Measurements from ENCODE around the gene MAMDC4.

The MAMDC4 gene

GRCh38 chr9:136890661-136891060 is 38.5 kb downstream of the MAMDC4 start:
- DNase-seq (ENCODE audit: low read depth), result no peak

- no peak for DNase-seq (ENCODE audit: low read depth)
These were observed 43.9 kb downstream of the MAMDC4 start for GRCh38 chr9:136896027-136896426.

- no peak for DNase-seq (ENCODE audit: low read depth)
These were observed 46.4 kb downstream of the MAMDC4 start for GRCh38 chr9:136898483-136899100.

GRCh38 chr9:136899196-136899595 is 47.0 kb downstream of the MAMDC4 start:
- DNase-seq (ENCODE audit: low read depth), result no peak

DNA sequence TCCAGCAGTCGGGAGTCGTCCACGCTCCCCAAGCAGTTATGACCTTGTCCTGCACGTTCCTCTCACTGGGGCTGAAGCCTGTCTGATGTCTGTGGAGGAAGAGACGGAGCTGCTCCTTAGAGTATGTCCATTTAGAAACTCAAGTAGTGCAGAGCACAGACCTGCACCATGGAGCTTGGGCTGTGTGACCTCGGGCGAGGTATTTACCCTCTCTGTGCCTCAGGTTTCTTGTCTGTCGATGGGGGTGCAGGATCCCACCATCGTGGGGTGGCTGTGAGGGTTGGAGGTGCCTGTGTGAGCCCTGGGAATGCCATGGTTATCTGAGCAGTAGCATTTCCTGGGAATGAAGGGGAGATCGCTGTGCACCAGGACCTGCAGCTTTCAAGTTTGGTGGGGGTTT is 48.4 kb downstream of the MAMDC4 start:
- DNase-seq (ENCODE audit: low read depth), result no peak

- DNase-seq (ENCODE audit: low read depth), result no peak
These were observed 48.9 kb downstream of the MAMDC4 start for GRCh38 chr9:136900988-136901515.

DNA sequence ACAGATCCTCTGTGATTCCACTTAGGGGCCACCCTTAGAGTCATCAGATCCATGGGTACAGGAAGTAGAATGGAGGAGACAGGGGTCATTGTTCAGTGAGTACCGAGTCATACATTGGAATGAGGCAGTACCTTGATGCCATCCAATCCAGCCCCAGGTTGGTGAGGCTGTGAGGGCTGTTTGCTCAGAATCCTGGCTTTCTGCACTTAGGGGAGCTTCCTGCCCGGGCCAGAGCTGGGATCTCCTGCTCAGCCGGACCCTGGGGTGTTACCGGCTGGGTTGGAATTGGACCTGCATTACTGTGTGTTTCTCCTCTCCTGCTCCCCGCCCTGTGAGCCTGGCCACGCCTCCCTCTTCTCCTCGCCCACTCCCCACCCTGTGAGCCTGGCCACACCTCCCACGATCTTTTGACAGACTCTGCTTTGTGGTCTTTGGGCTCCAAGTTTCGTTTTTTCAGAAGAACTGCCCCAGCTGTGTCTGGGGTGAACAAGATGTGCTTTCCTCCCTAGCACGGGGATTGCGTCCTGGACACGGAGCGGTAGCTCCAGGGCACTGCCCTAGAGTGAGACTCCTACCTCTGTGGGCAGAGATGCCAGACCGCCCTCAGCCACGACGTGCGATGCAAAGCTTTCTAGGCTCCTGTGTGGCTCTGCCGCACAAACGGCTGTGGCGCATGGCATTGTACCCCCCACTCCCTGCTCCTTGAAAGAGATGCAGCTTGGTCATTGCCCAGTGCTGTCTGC is 49.5 kb downstream of the MAMDC4 start:
- DNase-seq (ENCODE audit: low read depth), result peak; percentile 48

GRCh38 chr9:136902259-136902821 is 50.2 kb downstream of the MAMDC4 start:
- DNase-seq (ENCODE audit: low read depth), result peak; percentile 89

DNA sequence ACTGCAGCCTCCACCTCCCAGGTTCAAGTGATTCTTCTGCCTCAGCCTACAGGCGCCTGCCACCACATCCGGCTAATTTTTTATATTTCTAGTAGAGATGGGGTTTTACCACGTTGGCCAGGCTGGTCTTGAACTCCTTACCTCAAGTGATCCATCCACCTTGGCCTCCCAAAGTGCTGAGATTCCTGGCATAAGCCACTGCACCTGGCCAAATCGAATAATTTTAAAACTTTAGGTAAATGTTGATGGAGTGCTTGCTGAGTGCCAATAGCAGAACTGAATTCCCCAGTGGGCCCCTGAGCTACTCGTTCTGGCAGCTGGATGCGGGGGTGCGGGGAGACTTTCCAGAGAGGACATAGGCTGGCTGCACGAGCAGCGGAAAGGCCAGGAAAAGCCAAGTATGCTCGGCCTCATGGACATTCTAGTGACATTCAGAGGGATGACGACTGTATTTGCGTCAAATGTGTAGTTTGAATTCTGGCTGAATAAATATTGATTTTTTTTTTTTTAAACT is 51.0 kb downstream of the MAMDC4 start:
- DNase-seq (ENCODE audit: low read depth), result no peak

GRCh38 chr9:136906266-136906665 is 54.1 kb downstream of the MAMDC4 start:
- DNase-seq (ENCODE audit: low read depth), result no peak

- DNase-seq (ENCODE audit: low read depth), result no peak
These were observed 55.1 kb downstream of the MAMDC4 start for GRCh38 chr9:136907011-136907914.
